DMS153 treated with DMSO at 0.1 percent for 48 hours (cell line): ENCODE results near the gene PCDHGA2.
"Not testable (repeated sequence)": the region's sequence is repeated elsewhere in the genome, so short reads cannot be mapped to it uniquely, and the experiment has no call there.

Experiments
- DNase-seq: peaks from one replicate; lab custom pipeline; 2025; ENCODE audit not compliant: unreplicated experiment; lab: John Stamatoyannopoulos, UW

The PCDHGA2 gene

DNA sequence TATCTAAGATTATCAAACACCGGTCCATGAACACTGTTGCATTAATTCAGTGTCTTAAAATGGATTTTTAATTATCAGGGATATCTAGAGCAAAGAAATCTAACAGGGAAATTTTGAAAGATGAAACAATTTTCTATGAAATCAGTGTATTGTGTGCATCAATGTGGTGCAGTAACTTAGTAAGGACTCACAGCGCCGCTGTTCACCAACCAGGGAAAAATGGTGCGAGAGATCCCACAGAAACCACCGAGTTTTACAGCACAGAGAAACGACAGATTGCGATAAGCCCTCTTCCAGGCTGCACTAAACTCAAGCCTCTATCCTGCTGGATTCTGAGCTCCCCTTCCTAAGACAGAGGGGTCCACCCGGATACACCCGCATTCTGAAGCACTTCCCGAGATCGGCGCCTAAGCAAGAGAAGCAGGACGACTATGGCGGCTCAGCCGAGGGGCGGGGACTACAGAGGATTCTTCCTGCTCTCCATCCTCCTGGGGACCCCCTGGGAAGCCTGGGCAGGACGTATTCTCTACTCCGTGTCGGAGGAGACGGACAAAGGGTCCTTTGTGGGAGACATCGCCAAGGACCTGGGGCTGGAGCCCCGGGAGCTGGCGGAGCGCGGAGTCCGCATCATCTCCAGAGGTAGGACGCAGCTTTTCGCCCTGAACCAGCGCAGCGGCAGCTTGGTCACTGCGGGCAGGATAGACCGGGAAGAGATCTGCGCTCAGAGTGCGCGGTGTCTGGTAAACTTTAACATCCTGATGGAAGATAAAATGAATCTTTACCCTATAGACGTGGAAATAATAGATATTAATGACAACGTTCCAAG is 44.1 kb downstream of the PCDHGA2 start, which contains the start of gene PCDHGA7:
Gene PCDHGA7 (plus strand): TSS at position 274 of the 826 bp plus-strand sequence. CDS start 158 bp downstream, at position 432.
- no peak for DNase-seq

- DNase-seq: no peak
These were observed 44.8 kb downstream of the PCDHGA2 start for GRCh38 chr5:141383345-141383744.

GRCh38 chr5:141384471-141385267 is 46.1 kb downstream of the PCDHGA2 start:
- DNase-seq: no peak

DNA sequence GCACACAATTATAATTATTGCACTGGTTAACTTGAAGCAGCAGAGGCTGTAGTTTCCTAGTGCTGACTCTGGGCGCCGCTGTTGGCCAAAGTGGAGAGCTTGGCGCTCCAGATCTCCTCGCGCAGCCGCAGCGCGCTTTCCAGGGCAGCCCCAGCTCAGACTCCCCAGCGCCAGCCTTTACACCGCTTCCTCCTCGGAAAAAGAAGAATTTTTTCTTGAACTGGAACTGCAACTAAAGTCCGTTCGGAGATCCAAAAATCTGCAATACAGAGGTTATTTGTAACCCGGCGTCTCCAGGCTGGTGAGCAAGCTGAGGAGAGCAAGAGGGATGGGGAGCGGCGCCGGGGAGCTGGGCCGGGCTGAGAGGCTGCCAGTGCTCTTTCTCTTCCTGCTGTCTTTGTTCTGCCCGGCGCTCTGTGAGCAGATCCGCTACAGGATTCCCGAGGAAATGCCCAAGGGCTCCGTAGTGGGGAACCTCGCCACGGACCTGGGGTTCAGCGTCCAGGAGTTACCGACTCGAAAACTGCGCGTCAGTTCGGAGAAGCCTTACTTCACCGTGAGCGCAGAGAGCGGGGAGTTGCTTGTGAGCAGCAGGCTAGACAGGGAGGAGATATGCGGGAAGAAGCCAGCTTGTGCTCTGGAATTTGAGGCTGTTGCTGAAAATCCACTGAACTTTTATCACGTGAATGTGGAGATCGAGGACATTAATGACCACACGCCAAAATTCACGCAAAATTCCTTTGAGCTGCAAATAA is 49.2 kb downstream of the PCDHGA2 start, which contains the start of gene PCDHGB4:
Gene PCDHGB4 (plus strand): TSS at position 142 of the 755 bp plus-strand sequence. CDS start 187 bp downstream, at position 329.
- not testable (repeated sequence) for DNase-seq

GRCh38 chr5:141388661-141389060 is 50.1 kb downstream of the PCDHGA2 start:
- DNase-seq: no peak

DNA sequence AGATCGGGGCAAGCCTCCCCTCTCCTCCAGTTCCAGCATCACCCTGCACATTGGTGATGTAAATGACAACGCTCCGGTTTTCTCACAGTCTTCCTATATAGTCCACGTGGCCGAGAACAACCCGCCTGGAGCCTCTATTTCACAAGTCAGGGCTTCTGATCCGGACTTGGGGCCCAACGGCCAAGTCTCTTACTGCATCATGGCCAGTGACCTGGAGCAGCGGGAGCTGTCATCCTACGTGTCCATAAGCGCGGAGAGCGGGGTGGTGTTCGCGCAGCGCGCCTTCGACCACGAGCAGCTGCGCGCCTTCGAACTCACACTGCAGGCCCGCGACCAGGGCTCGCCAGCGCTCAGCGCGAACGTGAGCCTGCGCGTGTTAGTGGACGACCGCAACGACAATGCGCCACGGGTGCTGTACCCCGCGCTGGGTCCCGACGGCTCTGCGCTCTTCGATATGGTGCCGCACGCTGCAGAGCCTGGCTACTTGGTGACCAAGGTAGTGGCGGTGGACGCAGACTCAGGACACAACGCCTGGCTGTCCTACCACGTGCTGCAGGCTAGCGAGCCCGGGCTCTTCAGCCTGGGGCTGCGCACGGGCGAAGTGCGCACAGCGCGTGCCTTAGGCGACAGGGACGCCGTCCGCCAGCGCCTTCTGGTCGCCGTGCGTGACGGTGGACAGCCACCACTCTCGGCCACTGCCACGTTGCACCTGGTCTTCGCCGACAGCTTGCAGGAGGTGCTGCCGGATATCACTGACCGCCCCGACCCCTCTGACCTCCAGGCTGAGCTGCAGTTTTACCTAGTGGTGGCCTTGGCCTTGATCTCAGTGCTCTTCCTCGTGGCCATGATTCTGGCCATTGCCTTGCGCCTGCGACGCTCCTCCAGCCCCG is 50.8 kb downstream of the PCDHGA2 start:
- DNase-seq: no peak

DNA sequence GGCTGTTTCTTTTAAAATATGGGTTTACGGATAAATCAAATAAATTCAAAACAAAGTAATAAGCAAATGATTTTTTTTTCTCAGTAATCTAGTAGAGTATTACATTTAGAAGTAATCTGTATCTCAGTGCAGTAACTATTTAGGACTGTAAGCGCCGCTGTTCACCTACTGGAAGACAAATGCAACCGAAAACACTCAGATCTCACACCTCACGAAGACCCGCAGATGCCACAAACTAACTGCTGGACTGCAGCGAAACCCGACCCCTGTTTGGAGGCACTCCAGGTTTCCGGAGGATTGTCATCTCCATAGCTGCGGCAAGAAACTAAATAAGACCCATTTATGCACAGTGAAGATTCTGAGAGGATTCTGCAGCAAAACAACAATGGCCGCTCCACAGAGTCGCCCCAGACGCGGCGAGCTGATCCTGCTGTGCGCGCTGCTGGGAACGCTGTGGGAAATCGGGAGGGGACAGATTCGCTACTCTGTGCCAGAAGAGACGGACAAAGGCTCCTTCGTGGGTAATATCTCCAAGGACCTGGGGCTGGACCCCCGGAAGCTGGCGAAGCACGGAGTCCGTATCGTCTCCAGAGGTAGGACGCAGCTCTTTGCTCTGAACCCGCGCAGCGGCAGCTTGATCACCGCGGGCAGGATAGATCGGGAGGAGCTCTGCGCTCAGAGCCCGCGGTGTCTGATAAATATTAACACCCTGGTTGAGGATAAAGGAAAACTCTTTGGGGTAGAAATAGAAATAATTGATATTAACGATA is 54.1 kb downstream of the PCDHGA2 start, which contains the start of gene PCDHGA8:
Gene PCDHGA8 (plus strand): TSS at position 205 of the 770 bp plus-strand sequence. CDS start 181 bp downstream, at position 386.
- no peak for DNase-seq
